Stimulated activated CD8-positive, alpha-beta memory T cell treated with anti-CD3 and anti-CD28 coated beads, Interleukin-15, amount 100 ng/mL, for 1 hour (primary cell): ENCODE measurements around the gene LRRC59.

Source experiments
- DNase-seq: peaks from one replicate; pipeline ENCODE4 v3.0.0-alpha.2; 2020; ENCODE audit warnings: low read depth

The LRRC59 gene

DNA sequence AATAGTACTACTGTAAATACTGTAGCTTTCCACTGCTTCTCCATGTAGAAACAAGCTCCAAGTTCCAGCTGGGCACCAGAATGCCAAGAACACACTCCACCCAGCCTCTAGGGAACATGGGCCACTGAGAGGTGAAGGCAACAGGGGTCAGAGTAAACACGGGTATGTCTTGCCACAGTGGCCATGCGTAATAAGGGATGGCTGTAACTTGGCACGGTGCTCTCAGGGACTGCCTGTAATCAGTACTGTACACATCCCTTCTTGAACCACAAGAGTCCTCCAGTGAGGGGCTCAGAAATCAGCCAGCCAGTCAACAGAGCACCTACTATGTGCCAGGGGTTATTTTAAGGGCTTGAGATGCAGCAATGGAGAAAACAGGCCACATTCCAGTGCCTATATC, 10.8 kb downstream of the LRRC59 start:
- no peak for DNase-seq

DNA sequence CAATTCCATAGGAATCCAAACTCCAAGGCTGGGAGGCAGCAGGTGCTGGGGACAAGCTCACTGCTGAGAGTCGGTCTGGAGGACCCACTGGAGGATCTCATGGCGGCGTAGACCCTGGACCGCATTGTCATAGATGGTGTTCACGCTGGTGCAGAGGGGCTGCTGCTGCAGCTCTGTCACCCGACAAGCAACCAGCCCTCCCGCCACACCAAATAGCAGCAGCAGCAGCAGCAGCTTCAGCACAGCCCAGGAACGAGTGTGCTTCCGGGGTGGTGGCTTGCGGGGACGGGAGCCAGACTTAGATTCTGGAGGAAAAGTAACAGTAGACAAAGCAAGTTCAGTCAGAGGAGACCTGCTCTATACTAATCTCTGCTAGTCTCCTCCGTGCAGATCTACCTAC, 14.4 kb downstream of the LRRC59 start:
- DNase-seq = no peak

DNA sequence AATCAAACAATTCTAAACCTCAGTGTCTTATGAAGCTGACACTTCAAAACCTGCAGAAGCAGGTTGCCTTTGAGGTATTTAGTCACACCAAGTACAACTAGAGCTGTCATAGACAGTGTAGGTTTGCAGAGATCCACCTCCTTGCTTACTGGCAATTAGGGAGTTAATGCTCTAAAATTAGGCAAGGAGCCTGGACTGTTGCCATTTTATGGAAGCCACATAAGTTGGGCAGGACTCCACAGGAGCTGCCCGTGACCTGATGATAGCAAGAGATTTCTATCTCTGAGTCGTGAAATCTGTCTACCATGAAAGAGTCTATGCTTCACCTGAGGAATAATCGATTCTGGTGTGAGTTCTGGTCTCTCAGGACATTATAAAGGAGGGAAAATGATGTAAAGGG, 15.4 kb downstream of the LRRC59 start:
- DNase-seq = no peak

GRCh38 chr17:50381260-50381815, 16.0 kb downstream of the LRRC59 start:
- no peak for DNase-seq

DNA sequence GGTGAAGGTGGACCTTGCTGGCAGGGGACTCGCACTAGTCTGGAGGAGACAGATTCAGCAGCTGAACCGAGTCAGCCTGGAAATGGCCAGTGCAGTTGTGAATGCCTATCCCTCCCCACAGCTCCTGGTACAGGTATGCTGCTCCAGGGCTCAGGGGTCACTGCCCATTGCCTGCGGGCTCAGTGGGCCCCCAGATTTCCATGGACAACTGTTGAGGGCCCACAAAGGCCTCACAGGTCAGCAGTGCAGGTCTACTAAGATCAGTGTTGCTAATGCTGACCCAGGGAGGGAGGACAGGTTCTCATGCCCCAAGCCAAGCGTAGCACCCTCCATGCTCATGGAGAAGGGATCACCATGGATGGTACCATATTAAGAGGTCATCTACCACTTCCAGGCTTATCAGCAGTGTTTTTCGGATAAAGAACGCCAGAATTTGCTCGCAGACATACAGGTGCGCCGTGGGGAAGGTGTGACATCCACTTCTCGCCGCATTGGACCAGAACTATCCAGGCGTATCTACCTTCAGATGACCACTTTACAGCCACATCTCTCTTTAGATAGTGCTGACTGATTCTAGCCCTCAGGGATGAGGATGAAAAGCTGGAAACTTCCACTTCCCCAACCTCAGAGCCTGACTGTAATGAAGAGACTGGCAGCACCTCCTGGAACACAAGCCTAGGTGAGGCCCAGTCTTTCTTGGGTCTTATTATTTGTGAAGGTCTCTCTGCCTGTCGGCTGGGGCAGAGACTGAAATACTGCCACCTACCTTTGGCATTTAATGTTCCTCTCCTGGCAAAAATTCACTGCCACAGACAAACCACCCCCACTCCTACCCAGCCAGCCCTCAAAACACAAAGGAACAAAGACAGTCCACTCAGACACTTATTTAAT, 16.7 kb downstream of the LRRC59 start:
- no peak for DNase-seq

DNA sequence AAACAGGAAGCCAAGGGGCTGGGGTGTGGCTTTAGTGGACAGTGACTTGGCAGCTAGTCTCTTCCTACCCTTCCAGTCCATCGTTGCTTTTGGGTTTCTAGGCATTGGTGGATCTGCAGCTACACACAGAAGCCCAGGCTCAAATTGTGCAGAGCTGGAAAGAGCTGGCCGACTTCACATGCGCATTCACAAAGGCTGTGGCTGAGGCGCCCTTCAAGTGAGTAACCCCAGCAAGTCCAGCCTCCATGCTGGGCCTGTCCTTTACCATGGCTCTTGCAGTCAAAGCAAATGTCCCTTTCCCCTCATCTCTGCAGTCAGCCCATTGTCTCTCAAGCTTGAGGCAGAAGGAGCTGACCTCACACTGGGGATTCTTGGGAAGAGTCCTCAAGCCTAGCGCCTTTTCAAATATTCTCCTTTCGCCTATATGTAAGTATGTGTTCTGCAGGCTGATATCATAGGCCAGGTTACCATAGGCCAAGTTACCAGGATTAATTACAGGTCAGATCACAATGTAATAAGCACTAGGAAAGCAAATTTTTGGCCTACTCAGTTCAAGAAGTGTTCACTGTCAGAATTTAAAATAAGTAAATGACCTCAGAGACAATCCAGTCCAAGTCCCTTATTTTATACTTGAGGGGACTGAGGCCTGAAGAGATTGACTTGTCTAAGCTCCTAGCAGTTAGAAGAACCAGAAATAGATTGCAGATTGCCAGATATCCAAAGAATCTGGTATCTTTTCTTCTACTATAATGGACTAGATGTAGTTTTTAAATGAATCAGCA, 17.8 kb downstream of the LRRC59 start:
- DNase-seq = no peak

DNA sequence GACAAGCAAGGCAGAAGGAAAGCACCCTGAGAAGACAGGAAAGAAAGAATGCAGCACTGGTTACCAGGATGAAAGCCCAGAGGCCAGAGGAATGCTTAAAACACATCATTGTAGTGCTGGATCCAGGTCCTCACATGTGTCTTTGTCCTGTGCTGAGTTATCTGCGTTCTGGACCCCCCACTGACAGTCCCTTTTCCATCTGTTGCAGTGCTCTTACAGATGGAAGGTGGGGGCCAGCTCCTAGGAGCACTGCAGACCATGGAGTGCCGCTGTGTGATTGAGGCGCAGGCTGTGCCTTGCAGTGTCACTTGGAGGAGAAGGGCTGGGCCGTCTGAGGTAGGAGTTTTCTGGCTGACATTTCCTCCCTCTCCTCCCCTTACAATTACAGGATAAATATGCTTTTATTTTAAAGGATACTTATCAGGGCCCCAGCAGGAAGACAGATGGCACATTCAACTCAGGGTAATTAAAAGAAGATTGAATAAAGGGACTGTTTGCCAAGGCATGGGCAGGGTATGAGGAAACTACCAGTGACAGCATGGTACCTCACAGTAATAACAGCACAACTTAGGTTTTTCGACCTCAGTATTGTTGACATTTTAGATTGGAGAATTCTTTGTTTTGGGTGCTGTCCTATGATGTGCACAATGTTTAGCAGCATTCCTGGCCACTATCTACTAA, 21.3 kb downstream of the LRRC59 start:
- DNase-seq = no peak

DNA sequence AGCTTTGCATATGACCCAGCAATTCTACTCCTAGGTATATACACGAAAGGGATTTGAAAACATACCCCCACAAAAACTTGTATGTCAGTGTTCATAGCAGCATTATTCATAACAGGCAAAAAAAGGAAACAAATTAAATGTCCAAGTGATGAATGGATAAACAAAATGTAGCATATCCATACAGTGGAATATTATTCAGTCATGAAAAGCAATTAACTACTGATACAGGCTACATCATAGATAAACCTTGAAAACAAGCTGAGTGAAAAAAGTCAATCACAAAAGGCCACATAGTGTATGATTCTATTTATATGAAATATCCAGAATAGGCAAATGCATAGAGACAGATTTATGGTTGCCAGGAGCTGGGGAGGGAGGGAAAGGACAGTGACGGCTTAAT, 23.6 kb downstream of the LRRC59 start:
- DNase-seq = no peak

DNA sequence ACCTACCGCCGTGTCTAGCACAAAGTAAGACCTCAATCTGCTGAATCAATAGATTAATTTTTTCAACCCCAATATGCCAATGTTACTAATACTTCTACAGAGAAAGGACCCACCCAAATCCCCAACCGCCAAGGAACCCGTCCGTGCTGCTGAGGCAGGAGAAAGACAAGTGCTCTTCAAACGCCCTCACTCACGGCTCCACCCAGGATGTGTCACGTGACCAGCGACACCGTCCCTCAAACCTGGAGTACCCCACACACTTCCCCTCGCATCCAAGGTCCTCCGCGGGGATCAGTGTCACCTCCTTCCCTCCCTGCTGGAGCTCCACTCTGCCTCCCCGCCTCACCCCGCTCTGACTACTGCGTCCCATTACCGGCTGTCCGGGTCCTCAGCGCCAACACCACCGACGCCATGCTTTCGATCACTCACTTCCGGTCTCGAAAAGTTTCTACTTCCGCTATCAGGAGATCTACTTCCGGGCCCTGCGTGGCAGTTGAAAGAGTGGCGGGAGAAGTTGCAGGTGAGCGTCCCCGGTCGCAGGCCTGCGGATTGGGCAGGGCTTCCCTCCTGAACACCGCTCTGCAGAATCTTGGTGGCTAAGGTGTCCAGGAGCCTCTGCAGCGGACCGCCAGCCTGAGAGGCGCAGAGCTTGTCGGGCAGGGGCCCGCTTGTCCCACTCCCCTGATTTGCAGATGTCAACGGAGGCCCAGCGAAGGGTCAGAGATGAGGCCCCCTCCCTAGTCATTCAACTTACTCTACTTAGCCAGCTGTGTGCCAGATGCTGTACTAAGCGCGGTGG, 24.4 kb downstream of the LRRC59 start, which contains the start of the genes EME1 and MRPL27:
Gene EME1, plus strand, starts transcription at position 472 of the 799 bp plus-strand sequence. CDS start 1,980 bp downstream, outside the sequence.
Gene MRPL27, minus strand, starts transcription at position 427 of the 799 bp plus-strand sequence. Its CDS starts 14 bp downstream, at position 413.
- DNase-seq = peak; percentile 73

GRCh38 chr17:50372222-50372757, 25.0 kb downstream of the LRRC59 start:
- DNase-seq = no peak

- DNase-seq = no peak
Measured at GRCh38 chr17:50371526-50371925, 25.8 kb downstream of the LRRC59 start.

DNA sequence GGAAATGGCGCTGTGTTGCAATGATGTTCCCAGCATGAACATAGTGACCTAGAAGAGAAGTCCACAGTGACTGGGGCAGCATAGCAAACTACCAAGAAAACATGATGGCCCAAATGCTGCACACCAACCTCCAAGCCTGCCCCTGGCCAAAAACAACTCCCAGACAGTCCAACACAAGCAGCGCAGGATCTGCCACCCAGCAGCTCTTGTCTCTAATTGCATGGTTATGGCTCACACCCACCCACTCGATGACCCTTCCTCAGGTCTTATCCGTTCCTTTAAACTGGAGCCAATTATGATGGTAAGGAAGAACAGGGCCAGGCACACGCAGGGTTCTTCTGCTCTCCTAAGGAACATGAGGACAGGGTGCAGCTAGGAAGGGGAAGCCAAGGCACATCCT, 27.3 kb downstream of the LRRC59 start:
- no peak for DNase-seq

GRCh38 chr17:50367401-50367800, 29.9 kb downstream of the LRRC59 start:
- no peak for DNase-seq

- no peak for DNase-seq
Measured at GRCh38 chr17:50365649-50366393, 31.5 kb downstream of the LRRC59 start.

DNA sequence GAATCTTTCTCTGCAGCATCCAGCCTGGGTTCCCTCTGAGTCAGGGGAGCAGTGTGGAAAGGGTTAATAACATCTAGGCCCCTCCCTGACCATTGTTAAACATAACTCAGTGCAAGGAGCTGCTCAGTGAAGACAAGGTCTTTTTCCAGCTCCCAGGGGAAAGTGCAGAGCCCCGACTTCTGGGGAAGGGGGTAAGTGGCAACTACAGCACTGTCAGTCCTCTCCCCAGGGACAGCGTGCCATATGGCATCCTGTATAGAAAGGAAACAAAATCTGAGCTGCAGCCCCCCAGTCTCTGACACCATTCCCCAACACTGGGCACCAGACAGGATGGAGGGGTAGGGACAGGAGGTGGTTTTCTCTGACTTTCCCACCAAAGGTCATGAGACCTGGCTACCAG, 32.2 kb downstream of the LRRC59 start:
- DNase-seq = no peak

GRCh38 chr17:50364715-50365114, 32.6 kb downstream of the LRRC59 start:
- no peak for DNase-seq

GRCh38 chr17:50364061-50364458, 33.3 kb downstream of the LRRC59 start:
- no peak for DNase-seq

DNA sequence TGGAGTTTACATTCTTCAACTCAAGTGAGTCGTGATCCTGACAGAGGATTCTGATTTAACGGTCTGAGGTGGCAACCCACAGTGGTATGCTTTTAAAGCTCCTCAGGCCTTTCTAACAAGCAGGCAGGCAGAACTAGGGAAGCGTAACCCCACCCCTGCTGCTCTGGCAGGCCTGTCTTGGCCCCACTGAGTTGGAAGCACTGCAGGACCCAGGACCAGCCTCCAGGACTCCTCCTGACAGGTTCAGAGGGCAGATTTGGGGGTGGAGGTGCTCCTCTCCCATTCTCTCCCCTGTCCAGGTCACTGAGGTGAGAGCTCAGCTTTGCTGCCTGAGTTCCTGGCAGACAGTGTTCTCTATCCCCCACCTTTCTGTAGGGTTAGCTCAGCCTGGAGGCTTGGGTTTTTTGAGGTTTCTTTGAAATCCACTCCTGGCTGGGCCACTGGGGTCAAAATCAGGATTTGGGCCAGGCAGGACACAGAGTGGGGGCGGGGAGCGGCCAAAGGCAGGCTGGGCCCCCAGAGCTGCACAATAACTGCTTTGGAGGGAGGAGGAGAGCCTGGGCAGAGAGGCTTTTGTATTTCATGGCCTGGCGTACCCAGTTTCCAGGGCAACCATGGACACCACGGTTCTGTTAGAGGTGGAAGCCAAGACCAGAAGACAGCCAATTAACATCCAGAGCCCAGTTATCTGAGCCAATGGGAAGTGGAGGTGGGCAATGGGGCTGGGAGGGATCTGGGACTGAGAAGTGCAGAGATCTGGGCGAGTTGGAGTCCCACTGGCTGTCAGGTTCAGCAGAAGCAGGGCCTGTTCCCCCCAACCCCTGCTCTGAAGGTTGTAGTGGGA, 33.9 kb downstream of the LRRC59 start:
- no peak for DNase-seq

DNA sequence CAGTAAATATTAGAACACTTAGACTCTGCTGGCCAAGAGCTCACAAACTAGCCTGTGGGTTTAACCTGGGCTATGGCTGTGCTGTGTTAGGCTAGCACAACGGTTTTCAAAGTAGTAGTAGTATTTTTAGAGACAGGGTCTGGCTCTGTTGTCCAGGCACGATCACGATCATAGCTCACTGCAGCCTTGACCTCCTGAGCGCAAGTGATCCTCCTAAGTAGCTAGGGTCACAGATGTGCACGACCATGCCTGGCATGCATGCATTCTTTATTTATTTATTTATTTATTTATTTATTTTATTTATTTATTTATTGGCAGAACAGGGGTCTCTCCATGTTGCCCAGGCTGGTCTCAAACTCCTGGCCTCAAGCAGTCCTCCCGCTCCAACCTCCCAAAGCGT, 34.7 kb downstream of the LRRC59 start:
- no peak for DNase-seq
